T-helper 17 cell (primary cell): ENCODE measurements around the gene GBX1. TPM values are rescaled to one million over a fixed set of nuclear protein-coding genes. Genes with fewer than 3 reads are reported as not detected.

Source experiments
- ATAC-seq: fragments of 150-1000 bp; cut with Tn5 transposase; 2 replicates; pipeline ENCODE4 v1.10.0; 2021; ENCODE audit warnings: mild to moderate bottlenecking, moderate library complexity
- DNase-seq, 3 donors: peaks; one replicate each; pipeline versions ENCODE4 v3.0.0 to v3.0.0-alpha.2; 2020 to 2021
- H3K9me3 ChIP-seq: one replicate; pipeline ENCODE4 v1.7.0; 2013; ENCODE audit warnings: low read length, mild to moderate bottlenecking; ENCODE audit not compliant: control insufficient read depth, poor library complexity, severe bottlenecking
- H3K27ac Mint-ChIP-seq: one replicate; pipeline ENCODE4 v1.8.0; 2022; ENCODE audit warnings: mild to moderate bottlenecking, moderate library complexity, mixed read lengths
- H3K27me3 Mint-ChIP-seq: one replicate; pipeline ENCODE4 v1.8.0; 2022; ENCODE audit warnings: mixed read lengths
- H3K36me3 Mint-ChIP-seq: one replicate; pipeline ENCODE4 v1.8.0; 2022; ENCODE audit warnings: low read depth, mixed read lengths
- H3K4me1 Mint-ChIP-seq: one replicate; pipeline ENCODE4 v1.8.0; 2022; ENCODE audit warnings: mild to moderate bottlenecking, mixed read lengths
- H3K4me3 Mint-ChIP-seq: one replicate; pipeline ENCODE4 v1.8.0; 2022; ENCODE audit warnings: mild to moderate bottlenecking, moderate library complexity, mixed read lengths
- total RNA-seq, 4 donors: library from RNA in 2 of 4; stranded (reverse) in 2 of 4; gene quantifications; one replicate each; pipeline ENCODE4 v1.2.3 and lab custom pipeline; 2022 to 2026

The GBX1 gene
- total RNA-seq, 2 donors from 2014 or later = not detected

- DNase-seq (no peak), ATAC-seq (no peak)
- Mint-ChIP-seq H3K27me3 (no peaks in the 10 kb centered on the region), H3K4me3 (no peak overlapping the region), H3K27ac (no peak overlapping the region), H3K36me3 (peaks cover 4% of the 10 kb centered on the region), H3K4me1 (peaks cover 14% of the 10 kb centered on the region)
- H3K9me3 ChIP-seq = no peaks in the 10 kb centered on the region
Observed at GRCh38 chr7:151099486-151100211, 67.8 kb downstream of the GBX1 start.

Other genes starting within 250 kb of the GBX1 start
- gene KCNH2, start 189.4 kb downstream of the GBX1 start, total RNA-seq = 1 to 10 TPM; 2.2 to 5.6 TPM
- gene NOS3, start 176.7 kb downstream of the GBX1 start, total RNA-seq = 1 to 10 TPM; 9.4 to 9.6 TPM
- gene ATG9B, start 143.2 kb downstream of the GBX1 start, total RNA-seq = 10 to 100 TPM in 1 of 2 donors, 1 to 10 TPM in 1; 5.3 to 12.2 TPM
- 10 to 100 TPM; 47.7 to 60.1 TPM for gene ABCB8, start 139.2 kb downstream of the GBX1 start, total RNA-seq
- gene ASIC3, start 119.2 kb downstream of the GBX1 start, total RNA-seq = 1 to 10 TPM; 6.7 to 9.1 TPM
- 1 to 10 TPM; 4.7 TPM for gene CDK5, start 109.8 kb downstream of the GBX1 start, total RNA-seq
- gene SLC4A2, start 108.1 kb downstream of the GBX1 start, total RNA-seq = 10 to 100 TPM; 48.9 to 61.3 TPM
- gene FASTK, start 86.9 kb downstream of the GBX1 start, total RNA-seq = 10 to 100 TPM; 67.7 to 82.2 TPM
- gene TMUB1, start 84.2 kb downstream of the GBX1 start, total RNA-seq = 10 to 100 TPM; 46.6 to 52.4 TPM
- 10 to 100 TPM; 45.6 to 53.0 TPM for gene AGAP3, start 81.2 kb downstream of the GBX1 start, total RNA-seq
- not detected for gene ASB10, start 19.6 kb upstream of the GBX1 start, total RNA-seq
- gene H2BK1, start 42.8 kb upstream of the GBX1 start, total RNA-seq = 1 to 10 TPM; 1.0 to 4.1 TPM
- 10 to 100 TPM; 24.2 to 26.7 TPM for gene ABCF2, start 59.5 kb upstream of the GBX1 start, total RNA-seq
- 10 to 100 TPM; 39.4 to 41.6 TPM for gene CHPF2, start 64.8 kb upstream of the GBX1 start, total RNA-seq
- 10 to 100 TPM in 1 of 2 donors, 1 to 10 TPM in 1; 9.8 to 10.7 TPM for gene SMARCD3, start 81.0 kb upstream of the GBX1 start, total RNA-seq
- gene NUB1, start 174.1 kb upstream of the GBX1 start, total RNA-seq = 10 to 100 TPM; 71.9 to 87.2 TPM
- 10 to 100 TPM in 1 of 2 donors, 1 to 10 TPM in 1; 9.7 to 24.4 TPM for gene WDR86, start 242.3 kb upstream of the GBX1 start, total RNA-seq